ENCODE results near the gene CAP2.

DNA sequence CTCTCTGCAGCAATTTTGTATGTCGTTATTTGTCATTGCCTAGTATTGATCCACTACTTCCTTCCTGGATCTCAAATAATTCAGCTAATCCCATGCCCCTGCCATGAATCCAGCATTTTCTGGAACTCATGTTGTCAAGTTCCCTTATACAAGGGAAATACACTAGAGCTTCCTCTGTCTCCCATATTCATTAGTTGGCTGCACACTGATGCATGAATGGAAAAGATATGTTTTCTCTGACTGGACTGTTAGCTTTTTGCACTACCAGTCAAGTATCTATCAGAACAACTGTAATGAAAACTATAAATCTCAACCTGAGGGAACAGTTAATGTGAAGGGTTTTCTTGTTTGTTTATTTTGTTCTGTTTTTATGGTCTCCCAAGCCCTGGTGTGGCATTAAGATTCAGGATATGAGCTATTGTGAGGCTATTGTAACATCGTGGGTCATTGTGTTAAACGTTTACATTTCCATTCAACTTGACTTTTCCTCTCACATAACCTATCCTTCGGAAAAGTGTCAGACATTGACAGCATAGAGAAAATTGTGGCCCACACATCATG lies 104.2 kb downstream of the CAP2 start:
- TF ChIP-seq, protein P1, sequence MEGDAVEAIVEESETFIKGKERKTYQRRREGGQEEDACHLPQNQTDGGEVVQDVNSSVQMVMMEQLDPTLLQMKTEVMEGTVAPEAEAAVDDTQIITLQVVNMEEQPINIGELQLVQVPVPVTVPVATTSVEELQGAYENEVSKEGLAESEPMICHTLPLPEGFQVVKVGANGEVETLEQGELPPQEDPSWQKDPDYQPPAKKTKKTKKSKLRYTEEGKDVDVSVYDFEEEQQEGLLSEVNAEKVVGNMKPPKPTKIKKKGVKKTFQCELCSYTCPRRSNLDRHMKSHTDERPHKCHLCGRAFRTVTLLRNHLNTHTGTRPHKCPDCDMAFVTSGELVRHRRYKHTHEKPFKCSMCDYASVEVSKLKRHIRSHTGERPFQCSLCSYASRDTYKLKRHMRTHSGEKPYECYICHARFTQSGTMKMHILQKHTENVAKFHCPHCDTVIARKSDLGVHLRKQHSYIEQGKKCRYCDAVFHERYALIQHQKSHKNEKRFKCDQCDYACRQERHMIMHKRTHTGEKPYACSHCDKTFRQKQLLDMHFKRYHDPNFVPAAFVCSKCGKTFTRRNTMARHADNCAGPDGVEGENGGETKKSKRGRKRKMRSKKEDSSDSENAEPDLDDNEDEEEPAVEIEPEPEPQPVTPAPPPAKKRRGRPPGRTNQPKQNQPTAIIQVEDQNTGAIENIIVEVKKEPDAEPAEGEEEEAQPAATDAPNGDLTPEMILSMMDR (IDR thresholded peaks at IDR 0.05): no peak
- no peak for TF ChIP-seq POLR2A (IDR thresholded peaks at IDR 0.05)
